Thyroid gland (tissue), 4 donors: ENCODE measurements around the gene KCNQ2.

Experiments used
- POLR2A ChIP-seq, 2 donors: fragments of 450-650 bp; IDR thresholded peaks; one replicate each; pipeline ENCODE4 v1.6.1; 2017; ENCODE audit warnings: antibody characterized with exemption in 2 of 2, mild to moderate bottlenecking in 2 of 2, moderate library complexity in 1 of 2
- TF ChIP-seq, protein P1 (sequence below), 6 experiments: fragments of 200-600 bp in 3 of 6; fragments of 450-650 bp in 3 of 6; sonication (generic) in 3 of 6; IDR thresholded peaks; one replicate each; pipeline ENCODE4 v1.5.1; 2016 to 2019; ENCODE audit warnings: antibody characterized with exemption in 6 of 6, mild to moderate bottlenecking in 2 of 6, inconsistent platforms in 1 of 6, moderate library complexity in 1 of 6

DNA sequence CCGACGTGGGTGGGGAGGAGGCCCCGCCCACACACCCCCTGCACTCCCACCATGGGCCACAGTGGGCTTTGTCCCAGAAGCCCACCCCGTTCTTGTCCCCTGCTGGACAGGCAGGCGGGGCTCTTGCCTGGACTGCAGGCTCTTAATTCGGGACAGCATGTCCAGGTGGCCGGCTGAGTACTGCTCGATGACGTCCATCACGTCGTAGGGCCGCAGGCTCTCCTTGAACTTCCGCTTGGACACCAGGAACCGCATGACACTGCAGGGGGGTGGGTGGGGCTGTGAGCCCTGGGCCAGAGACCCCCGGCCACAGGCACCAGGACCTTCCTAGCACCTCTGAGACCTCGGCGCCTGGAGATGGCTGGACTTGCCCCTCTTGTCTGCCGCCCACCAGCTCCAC lies 59.1 kb downstream of the KCNQ2 start:
- TF ChIP-seq, protein P1, sequence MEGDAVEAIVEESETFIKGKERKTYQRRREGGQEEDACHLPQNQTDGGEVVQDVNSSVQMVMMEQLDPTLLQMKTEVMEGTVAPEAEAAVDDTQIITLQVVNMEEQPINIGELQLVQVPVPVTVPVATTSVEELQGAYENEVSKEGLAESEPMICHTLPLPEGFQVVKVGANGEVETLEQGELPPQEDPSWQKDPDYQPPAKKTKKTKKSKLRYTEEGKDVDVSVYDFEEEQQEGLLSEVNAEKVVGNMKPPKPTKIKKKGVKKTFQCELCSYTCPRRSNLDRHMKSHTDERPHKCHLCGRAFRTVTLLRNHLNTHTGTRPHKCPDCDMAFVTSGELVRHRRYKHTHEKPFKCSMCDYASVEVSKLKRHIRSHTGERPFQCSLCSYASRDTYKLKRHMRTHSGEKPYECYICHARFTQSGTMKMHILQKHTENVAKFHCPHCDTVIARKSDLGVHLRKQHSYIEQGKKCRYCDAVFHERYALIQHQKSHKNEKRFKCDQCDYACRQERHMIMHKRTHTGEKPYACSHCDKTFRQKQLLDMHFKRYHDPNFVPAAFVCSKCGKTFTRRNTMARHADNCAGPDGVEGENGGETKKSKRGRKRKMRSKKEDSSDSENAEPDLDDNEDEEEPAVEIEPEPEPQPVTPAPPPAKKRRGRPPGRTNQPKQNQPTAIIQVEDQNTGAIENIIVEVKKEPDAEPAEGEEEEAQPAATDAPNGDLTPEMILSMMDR (IDR thresholded peaks at IDR 0.05) = no peak
- TF ChIP-seq POLR2A (IDR thresholded peaks at IDR 0.05) = no peak
